RWPE2 (cell line): Measurements from ENCODE around the gene PLEKHM1.
A peak's percentile ranks its signal among the peaks of the same experiment; 100 is the strongest.

ENCODE experiments used
- ATAC-seq: fragments of 200-7000 bp; cut with Tn5 transposase; 3 replicates; pipeline ENCODE4 v1.9.1; 2021; ENCODE audit warnings: low read depth
- DNase-seq: peaks from one replicate; pipeline ENCODE4 v3.0.0-alpha.2; 2020; ENCODE audit warnings: low spot score
- H3K27ac ChIP-seq: fragments of 450-650 bp; 2 replicates; pipeline ENCODE4 v1.5.1; 2017; ENCODE audit warnings: mild to moderate bottlenecking; ENCODE audit not compliant: poor library complexity, severe bottlenecking
- H3K27me3 ChIP-seq: fragments of 250-450 bp; sonication (Bioruptor Pico); 2 replicates; pipeline ENCODE4 v1.5.1; 2021; ENCODE audit warnings: mild to moderate bottlenecking, moderate library complexity; ENCODE audit not compliant: insufficient read depth, poor library complexity, severe bottlenecking
- H3K36me3 ChIP-seq: fragments of 250-450 bp; sonication (Bioruptor Pico); 2 replicates; pipeline ENCODE4 v1.5.1; 2020; ENCODE audit warnings: low read depth, mild to moderate bottlenecking, moderate library complexity
- H3K4me1 ChIP-seq: fragments of 250-450 bp; sonication (Bioruptor Pico); 2 replicates; pipeline ENCODE4 v1.5.1; 2021; ENCODE audit warnings: mild to moderate bottlenecking, moderate library complexity; ENCODE audit not compliant: insufficient read depth, poor library complexity, severe bottlenecking
- H3K4me3 ChIP-seq: fragments of 250-450 bp; sonication (Bioruptor Pico); 2 replicates; pipeline ENCODE4 v1.5.1; 2021; ENCODE audit warnings: mild to moderate bottlenecking, moderate library complexity; ENCODE audit not compliant: severe bottlenecking
- H3K9me3 ChIP-seq: fragments of 250-450 bp; sonication (Bioruptor Pico); 2 replicates; pipeline ENCODE4 v1.5.1; 2021; ENCODE audit warnings: mild to moderate bottlenecking, moderate library complexity; ENCODE audit not compliant: severe bottlenecking
- CTCF ChIP-seq: fragments of 450-650 bp; IDR thresholded peaks from one replicate; pipeline ENCODE4 v1.5.1; 2017; ENCODE audit warnings: mild to moderate bottlenecking, moderate library complexity; ENCODE audit not compliant: poor library complexity, severe bottlenecking

The PLEKHM1 gene

GRCh38 chr17:45394913-45395568 is 95.5 kb downstream of the PLEKHM1 start:
- Histone ChIP-seq H3K4me3 (no peak overlapping the region), H3K27ac (no peak overlapping the region), H3K9me3 (no peaks in the 10 kb centered on the region), H3K36me3 (peaks cover 16% of the 10 kb centered on the region; the same call in 1 of the 2 replicates), H3K27me3 (no peaks in the 10 kb centered on the region), H3K4me1 (no peaks in the 10 kb centered on the region)
- DNase-seq (no peak), ATAC-seq (peak; percentile 19; the same call in 2 of the 3 replicates)
- TF ChIP-seq CTCF = peak; percentile 74

GRCh38 chr17:45394564-45394912 is 96.0 kb downstream of the PLEKHM1 start:
- Histone ChIP-seq H3K4me1 (no peaks in the 10 kb centered on the region), H3K27me3 (no peaks in the 10 kb centered on the region), H3K36me3 (peaks cover 16% of the 10 kb centered on the region; the same call in 1 of the 2 replicates), H3K27ac (no peak overlapping the region), H3K4me3 (no peak overlapping the region), H3K9me3 (no peaks in the 10 kb centered on the region)
- DNase-seq (no peak), ATAC-seq (no peak)
- TF ChIP-seq CTCF = no peak

GRCh38 chr17:45394091-45394490 is 96.4 kb downstream of the PLEKHM1 start:
- peaks cover 16% of the 10 kb centered on the region; the same call in 1 of the 2 replicates for H3K36me3 ChIP-seq
- H3K27me3 ChIP-seq = no peaks in the 10 kb centered on the region
- H3K27ac ChIP-seq = no peak overlapping the region
- H3K4me1 ChIP-seq = no peaks in the 10 kb centered on the region
- DNase-seq (no peak), ATAC-seq (no peak)
- H3K4me3 ChIP-seq = no peak overlapping the region
- TF ChIP-seq CTCF = no peak
- no peaks in the 10 kb centered on the region for H3K9me3 ChIP-seq

- ATAC-seq (no peak), DNase-seq (no peak)
- Histone ChIP-seq H3K4me1 (no peaks in the 10 kb centered on the region), H3K27me3 (no peaks in the 10 kb centered on the region), H3K36me3 (peaks cover 12% of the 10 kb centered on the region; the same call in 1 of the 2 replicates), H3K4me3 (no peak overlapping the region), H3K9me3 (no peaks in the 10 kb centered on the region), H3K27ac (no peak overlapping the region)
- no peak for TF ChIP-seq CTCF
Measured at GRCh38 chr17:45393411-45393810, 97.1 kb downstream of the PLEKHM1 start.

- H3K27ac ChIP-seq = no peak overlapping the region
- no peaks in the 10 kb centered on the region for H3K9me3 ChIP-seq
- no peak overlapping the region for H3K4me3 ChIP-seq
- no peak for ATAC-seq
- no peak for DNase-seq
- H3K4me1 ChIP-seq = no peaks in the 10 kb centered on the region
- peaks cover 12% of the 10 kb centered on the region; the same call in 1 of the 2 replicates for H3K36me3 ChIP-seq
- no peaks in the 10 kb centered on the region for H3K27me3 ChIP-seq
- no peak for TF ChIP-seq CTCF
Measured at GRCh38 chr17:45391918-45392317, 98.6 kb downstream of the PLEKHM1 start.
